ENCODE data around the gene KLHL2.

DNA sequence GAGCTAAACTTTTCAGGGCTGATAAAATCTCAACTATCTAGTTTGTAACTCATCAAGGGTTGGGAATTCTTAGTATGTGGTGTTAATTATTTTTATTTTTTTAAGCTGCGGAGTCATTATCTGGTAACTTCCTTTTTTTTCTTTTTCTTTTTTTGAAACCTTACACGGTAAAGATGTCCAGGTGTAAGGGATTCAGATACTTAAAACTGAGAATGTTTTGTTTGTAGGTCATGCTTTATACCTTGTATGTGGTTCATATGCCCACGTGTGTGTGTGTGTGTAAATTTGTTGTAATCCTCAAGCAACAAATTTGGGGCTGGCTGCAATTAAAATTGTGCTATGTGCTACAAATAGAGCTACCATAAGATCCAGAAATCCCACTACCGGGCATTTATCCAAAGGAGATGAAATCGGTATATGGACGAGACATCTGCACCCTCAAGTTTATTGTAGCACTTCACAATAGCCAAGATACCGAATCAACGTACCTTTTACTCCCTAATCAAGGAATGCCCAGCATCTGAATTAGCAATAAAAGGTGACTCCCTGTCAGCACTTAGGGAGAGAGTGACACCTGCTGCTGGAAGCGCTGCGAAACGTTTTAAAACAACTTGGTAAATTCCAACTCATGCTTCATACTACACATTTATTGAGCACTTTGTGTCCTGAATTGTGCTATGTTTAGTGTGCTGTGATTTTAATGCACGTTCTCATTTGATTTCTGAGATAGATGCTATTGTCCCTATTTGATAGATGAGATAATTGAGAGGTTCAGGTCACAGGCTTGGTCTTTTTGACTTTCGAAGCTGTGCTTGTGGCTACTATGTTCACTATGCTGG, 136.2 kb downstream of the KLHL2 start:
- TF ChIP-seq, protein P1, sequence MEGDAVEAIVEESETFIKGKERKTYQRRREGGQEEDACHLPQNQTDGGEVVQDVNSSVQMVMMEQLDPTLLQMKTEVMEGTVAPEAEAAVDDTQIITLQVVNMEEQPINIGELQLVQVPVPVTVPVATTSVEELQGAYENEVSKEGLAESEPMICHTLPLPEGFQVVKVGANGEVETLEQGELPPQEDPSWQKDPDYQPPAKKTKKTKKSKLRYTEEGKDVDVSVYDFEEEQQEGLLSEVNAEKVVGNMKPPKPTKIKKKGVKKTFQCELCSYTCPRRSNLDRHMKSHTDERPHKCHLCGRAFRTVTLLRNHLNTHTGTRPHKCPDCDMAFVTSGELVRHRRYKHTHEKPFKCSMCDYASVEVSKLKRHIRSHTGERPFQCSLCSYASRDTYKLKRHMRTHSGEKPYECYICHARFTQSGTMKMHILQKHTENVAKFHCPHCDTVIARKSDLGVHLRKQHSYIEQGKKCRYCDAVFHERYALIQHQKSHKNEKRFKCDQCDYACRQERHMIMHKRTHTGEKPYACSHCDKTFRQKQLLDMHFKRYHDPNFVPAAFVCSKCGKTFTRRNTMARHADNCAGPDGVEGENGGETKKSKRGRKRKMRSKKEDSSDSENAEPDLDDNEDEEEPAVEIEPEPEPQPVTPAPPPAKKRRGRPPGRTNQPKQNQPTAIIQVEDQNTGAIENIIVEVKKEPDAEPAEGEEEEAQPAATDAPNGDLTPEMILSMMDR (IDR thresholded peaks at IDR 0.05 in 4 of 5, conservative IDR thresholded peaks at IDR 0.05 in 1 of 5), result no peak
- no peak for TF ChIP-seq POLR2A (IDR thresholded peaks at IDR 0.05)
